Measurements from ENCODE around the gene FZR1.
"Not testable (repeated sequence)": the region's sequence is repeated elsewhere in the genome, so short reads cannot be mapped to it uniquely, and the experiment has no call there.

Gene FZR1

GRCh38 chr19:3497757-3498520 lies 8.2 kb upstream of the FZR1 start:
- Mint-ChIP-seq H3K36me3 (ENCODE audit: low read depth) (peaks cover 66% of the 10 kb centered on the region), H3K27me3 (no peaks in the 10 kb centered on the region), H3K4me3 (peak overlapping the region; percentile 2), H3K9me3 (no peaks in the 10 kb centered on the region), H3K27ac (no peak overlapping the region), H3K4me1 (ENCODE audit: low read depth) (peaks cover 33% of the 10 kb centered on the region)
- no peak for DNase-seq

- Mint-ChIP-seq H3K4me3 (peak overlapping the region; percentile 90), H3K27me3 (no peaks in the 10 kb centered on the region), H3K27ac (peak overlapping the region; percentile 99), H3K9me3 (no peaks in the 10 kb centered on the region), H3K4me1 (ENCODE audit: low read depth) (peaks cover 28% of the 10 kb centered on the region), H3K36me3 (ENCODE audit: low read depth) (peaks cover 48% of the 10 kb centered on the region)
- DNase-seq: no peak
Observed at GRCh38 chr19:3499738-3500428, 6.2 kb upstream of the FZR1 start.

- H3K9me3 Mint-ChIP-seq: no peaks in the 10 kb centered on the region
- peaks cover 41% of the 10 kb centered on the region for H3K36me3 Mint-ChIP-seq (ENCODE audit: low read depth)
- H3K27ac Mint-ChIP-seq: peak within 1 kb of the TSS; percentile 99
- peaks cover 27% of the 10 kb centered on the region for H3K4me1 Mint-ChIP-seq (ENCODE audit: low read depth)
- peak within 1 kb of the TSS; percentile 90 for H3K4me3 Mint-ChIP-seq
- peak; percentile 94 for DNase-seq
- no peaks in the 10 kb centered on the region for H3K27me3 Mint-ChIP-seq
Observed at GRCh38 chr19:3500429-3501101, 5.5 kb upstream of the FZR1 start, which contains the start of gene DOHH. DOHH (minus strand) TSS chr19:3500674; CDS start chr19:3496814, 3,860 bp downstream.

GRCh38 chr19:3501780-3502179 lies 4.3 kb upstream of the FZR1 start:
- H3K36me3 Mint-ChIP-seq (ENCODE audit: low read depth): peaks cover 35% of the 10 kb centered on the region
- H3K4me1 Mint-ChIP-seq (ENCODE audit: low read depth): peaks cover 30% of the 10 kb centered on the region
- H3K4me3 Mint-ChIP-seq: no peak overlapping the region
- no peaks in the 10 kb centered on the region for H3K9me3 Mint-ChIP-seq
- no peak for DNase-seq
- H3K27ac Mint-ChIP-seq: no peak overlapping the region
- no peaks in the 10 kb centered on the region for H3K27me3 Mint-ChIP-seq

GRCh38 chr19:3503036-3503572 lies 3.0 kb upstream of the FZR1 start:
- no peaks in the 10 kb centered on the region for H3K9me3 Mint-ChIP-seq
- no peak for DNase-seq

GRCh38 chr19:3504735-3505134 lies 1.4 kb upstream of the FZR1 start:
- peaks cover 34% of the 10 kb centered on the region for H3K36me3 Mint-ChIP-seq (ENCODE audit: low read depth)
- peaks cover 45% of the 10 kb centered on the region for H3K4me1 Mint-ChIP-seq (ENCODE audit: low read depth)

More at GRCh38 chr19:3503036-3503572, 3.0 kb upstream of the FZR1 start:
- H3K27me3 Mint-ChIP-seq: no peaks in the 10 kb centered on the region
- H3K4me1 Mint-ChIP-seq (ENCODE audit: low read depth): peaks cover 36% of the 10 kb centered on the region
- no peak overlapping the region for H3K4me3 Mint-ChIP-seq
- no peak overlapping the region for H3K27ac Mint-ChIP-seq
- peaks cover 31% of the 10 kb centered on the region for H3K36me3 Mint-ChIP-seq (ENCODE audit: low read depth)

GRCh38 chr19:3506384-3507340 lies 551 bp downstream of the FZR1 start:
- Mint-ChIP-seq H3K27ac (peak overlapping the region; percentile 89), H3K9me3 (no peaks in the 10 kb centered on the region), H3K27me3 (no peaks in the 10 kb centered on the region), H3K4me3 (peak overlapping the region; percentile 93), H3K36me3 (ENCODE audit: low read depth) (peaks cover 42% of the 10 kb centered on the region), H3K4me1 (ENCODE audit: low read depth) (peaks cover 51% of the 10 kb centered on the region)
- DNase-seq: peak; percentile 53

More at GRCh38 chr19:3504735-3505134, 1.4 kb upstream of the FZR1 start:
- H3K27me3 Mint-ChIP-seq: no peaks in the 10 kb centered on the region
- H3K4me3 Mint-ChIP-seq: peak overlapping the region; percentile 82
- peak overlapping the region; percentile 92 for H3K27ac Mint-ChIP-seq
- H3K9me3 Mint-ChIP-seq: no peaks in the 10 kb centered on the region
- no peak for DNase-seq

- H3K4me3 Mint-ChIP-seq: peak overlapping the region; percentile 93
- H3K27me3 Mint-ChIP-seq: no peaks in the 10 kb centered on the region
- DNase-seq: peak; percentile 51
- peaks cover 46% of the 10 kb centered on the region for H3K36me3 Mint-ChIP-seq (ENCODE audit: low read depth)
- H3K27ac Mint-ChIP-seq: peak overlapping the region; percentile 89
- H3K9me3 Mint-ChIP-seq: no peaks in the 10 kb centered on the region
- H3K4me1 Mint-ChIP-seq (ENCODE audit: low read depth): peaks cover 57% of the 10 kb centered on the region
Observed at GRCh38 chr19:3507371-3508120, 1.4 kb downstream of the FZR1 start.

GRCh38 chr19:3508121-3508661 lies 2.1 kb downstream of the FZR1 start:
- Mint-ChIP-seq H3K4me1 (ENCODE audit: low read depth) (peaks cover 58% of the 10 kb centered on the region), H3K4me3 (peak overlapping the region; percentile 50), H3K36me3 (ENCODE audit: low read depth) (peaks cover 46% of the 10 kb centered on the region), H3K27ac (peak overlapping the region; percentile 33)
- not testable (repeated sequence) for H3K9me3 Mint-ChIP-seq, H3K27me3 Mint-ChIP-seq, DNase-seq

- H3K27me3 Mint-ChIP-seq: no peaks in the 10 kb centered on the region
- peak overlapping the region; percentile 80 for H3K27ac Mint-ChIP-seq
- peaks cover 49% of the 10 kb centered on the region for H3K36me3 Mint-ChIP-seq (ENCODE audit: low read depth)
- DNase-seq: no peak
- H3K4me3 Mint-ChIP-seq: peak overlapping the region; percentile 50
- H3K4me1 Mint-ChIP-seq (ENCODE audit: low read depth): peaks cover 62% of the 10 kb centered on the region
- no peaks in the 10 kb centered on the region for H3K9me3 Mint-ChIP-seq
Observed at GRCh38 chr19:3508771-3509535, 2.8 kb downstream of the FZR1 start.

- H3K4me3 Mint-ChIP-seq: peak overlapping the region; percentile 50
- DNase-seq: peak; percentile 42
- H3K9me3 Mint-ChIP-seq: no peaks in the 10 kb centered on the region
- H3K36me3 Mint-ChIP-seq (ENCODE audit: low read depth): peaks cover 49% of the 10 kb centered on the region
- no peaks in the 10 kb centered on the region for H3K27me3 Mint-ChIP-seq
- peaks cover 65% of the 10 kb centered on the region for H3K4me1 Mint-ChIP-seq (ENCODE audit: low read depth)
- H3K27ac Mint-ChIP-seq: peak overlapping the region; percentile 80
Observed at GRCh38 chr19:3509566-3509989, 3.5 kb downstream of the FZR1 start.

GRCh38 chr19:3510727-3511126 lies 4.6 kb downstream of the FZR1 start:
- DNase-seq: no peak
- Mint-ChIP-seq H3K36me3 (ENCODE audit: low read depth) (peaks cover 48% of the 10 kb centered on the region), H3K27me3 (no peaks in the 10 kb centered on the region), H3K4me3 (no peak overlapping the region), H3K4me1 (ENCODE audit: low read depth) (peaks cover 65% of the 10 kb centered on the region), H3K27ac (no peak overlapping the region), H3K9me3 (no peaks in the 10 kb centered on the region)

Data from activated T-cell treated with anti-CD3 and anti-CD28 coated beads, Interleukin-2, amount 50 U/mL, for 24 hours (primary cell).